Stimulated activated naive B cell treated with anti-CD40 and anti-IgM and Interleukin-4, amounts not matched to agents 10 μg/mL and 1 μg/mL and 100 μg/mL, for 72 hours (primary cell): ENCODE results near the gene TRPV5.
A peak's percentile ranks its signal among the peaks of the same experiment; 100 is the strongest.

Experiments used
- ATAC-seq, 2 donors: fragments of 150-1000 bp; cut with Tn5 transposase; replicated peaks; 2 replicates each; pipeline ENCODE4 v1.10.0; 2021; ENCODE audit warnings: moderate library complexity in 1 of 2
- DNase-seq: peaks from one replicate; pipeline ENCODE4 v3.0.0; 2021
- H3K27ac Mint-ChIP-seq: one replicate; pipeline ENCODE4 v1.8.0; 2022; ENCODE audit warnings: mild to moderate bottlenecking, mixed read lengths
- H3K27me3 Mint-ChIP-seq, 2 donors: one replicate each; pipeline ENCODE4 v1.8.0; 2022; ENCODE audit warnings: mixed read lengths in 2 of 2
- H3K36me3 Mint-ChIP-seq, 2 donors: one replicate each; pipeline ENCODE4 v1.8.0; 2022; ENCODE audit warnings: mixed read lengths in 2 of 2, mild to moderate bottlenecking in 1 of 2
- H3K4me1 Mint-ChIP-seq, 2 donors: one replicate each; pipeline ENCODE4 v1.8.0; 2022; ENCODE audit warnings: mixed read lengths in 2 of 2, mild to moderate bottlenecking in 1 of 2
- H3K4me3 Mint-ChIP-seq, 2 donors: one replicate each; pipeline ENCODE4 v1.8.0; 2022; ENCODE audit warnings: mild to moderate bottlenecking in 2 of 2, mixed read lengths in 2 of 2, moderate library complexity in 1 of 2
- H3K9me3 Mint-ChIP-seq, 2 donors: one replicate each; pipeline ENCODE4 v1.8.0; 2022; ENCODE audit warnings: mixed read lengths in 2 of 2, mild to moderate bottlenecking in 1 of 2

Gene TRPV5

DNA sequence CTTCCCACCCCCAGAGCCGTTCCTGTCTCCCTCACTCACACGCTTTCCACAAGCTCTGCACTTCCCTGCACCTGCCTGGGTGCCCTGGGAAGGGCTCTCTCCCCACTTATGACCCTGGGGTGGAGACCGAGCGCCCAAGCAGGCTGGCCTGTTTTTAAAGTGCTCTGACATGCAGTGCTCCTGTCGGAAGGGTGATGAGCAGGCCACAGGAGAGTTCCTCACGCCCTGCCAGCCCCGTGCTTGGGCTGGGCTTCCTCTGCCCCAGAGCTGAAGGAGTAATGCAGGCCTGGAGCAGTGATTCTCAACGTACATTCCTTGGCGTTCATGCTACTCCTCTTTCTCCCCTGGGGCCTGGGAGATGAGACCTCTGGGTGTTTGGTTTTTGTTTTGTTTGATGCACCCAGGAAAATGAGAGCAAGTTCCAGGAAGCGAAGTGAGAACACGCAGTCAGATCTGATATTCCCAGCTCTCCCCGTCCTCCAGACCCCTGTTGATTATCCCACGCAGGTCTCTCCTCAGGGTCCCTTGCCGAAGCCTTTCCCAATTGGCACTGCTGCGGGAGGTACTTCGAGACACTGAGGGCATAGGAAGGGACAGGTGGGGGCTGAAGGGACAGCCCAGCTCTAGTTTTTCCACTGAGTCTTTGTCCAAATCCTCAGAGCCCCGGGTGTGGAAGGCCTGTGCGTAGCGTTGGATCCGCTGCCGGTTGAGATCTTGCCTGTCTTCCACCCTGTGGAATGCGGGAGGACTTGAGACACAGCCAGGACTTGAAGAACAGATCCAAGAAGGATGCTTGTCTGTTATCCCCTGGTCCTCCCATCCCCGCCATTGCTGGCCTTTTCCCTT, 62.1 kb downstream of the TRPV5 start:
- Mint-ChIP-seq H3K4me1 (peaks cover 0 to 3% of the 10 kb centered on the region in 2 donors), H3K4me3 (no peak overlapping the region), H3K9me3 (peaks cover 0 to 1% of the 10 kb centered on the region in 2 donors), H3K27me3 (peaks cover 5 to 8% of the 10 kb centered on the region in 2 donors), H3K36me3 (peaks cover 9 to 10% of the 10 kb centered on the region in 2 donors), H3K27ac (no peak overlapping the region)
- DNase-seq, result no peak
- ATAC-seq, result no peak

DNA sequence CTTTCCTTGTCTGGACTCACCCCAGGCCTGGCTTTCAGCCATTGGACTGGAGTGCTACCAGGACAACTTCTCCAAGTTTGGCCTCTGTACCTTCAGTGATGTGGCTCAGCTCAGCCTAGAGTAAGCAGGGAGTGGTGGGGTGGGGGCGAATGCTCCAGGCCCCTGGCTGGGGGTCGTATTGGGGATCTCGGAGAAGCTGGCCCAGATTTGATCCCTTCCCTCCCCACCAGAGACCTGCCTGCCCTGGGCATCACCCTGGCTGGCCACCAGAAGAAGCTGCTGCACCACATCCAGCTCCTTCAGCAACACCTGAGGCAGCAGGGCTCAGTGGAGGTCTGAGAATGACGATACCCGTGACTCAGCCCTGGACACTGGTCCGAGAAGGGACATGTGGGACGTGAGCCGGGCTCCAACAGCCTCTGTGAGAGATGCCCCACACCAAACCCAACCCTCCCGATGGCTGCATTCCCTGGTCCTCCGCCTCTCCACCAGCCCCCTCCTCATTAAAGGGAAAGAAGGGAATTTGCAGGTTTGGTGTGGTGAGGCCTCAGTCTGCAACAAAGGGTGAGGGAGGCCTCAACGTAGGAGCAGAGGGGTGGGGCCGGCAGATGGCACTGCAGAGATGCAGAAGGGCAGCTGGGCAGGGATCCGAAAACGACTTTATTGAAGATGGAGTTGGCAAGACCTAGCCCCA, 62.8 kb downstream of the TRPV5 start:
- DNase-seq, result no peak
- H3K9me3 Mint-ChIP-seq, result peaks cover 0 to 1% of the 10 kb centered on the region in 2 donors
- H3K36me3 Mint-ChIP-seq, result peaks cover 9 to 10% of the 10 kb centered on the region in 2 donors
- H3K4me1 Mint-ChIP-seq, result peaks cover 0 to 4% of the 10 kb centered on the region in 2 donors
- H3K27ac Mint-ChIP-seq, result no peak overlapping the region
- ATAC-seq, result no peak
- H3K27me3 Mint-ChIP-seq, result peaks cover under 1 to 1% of the 10 kb centered on the region in 2 donors
- H3K4me3 Mint-ChIP-seq, result no peak overlapping the region

DNA sequence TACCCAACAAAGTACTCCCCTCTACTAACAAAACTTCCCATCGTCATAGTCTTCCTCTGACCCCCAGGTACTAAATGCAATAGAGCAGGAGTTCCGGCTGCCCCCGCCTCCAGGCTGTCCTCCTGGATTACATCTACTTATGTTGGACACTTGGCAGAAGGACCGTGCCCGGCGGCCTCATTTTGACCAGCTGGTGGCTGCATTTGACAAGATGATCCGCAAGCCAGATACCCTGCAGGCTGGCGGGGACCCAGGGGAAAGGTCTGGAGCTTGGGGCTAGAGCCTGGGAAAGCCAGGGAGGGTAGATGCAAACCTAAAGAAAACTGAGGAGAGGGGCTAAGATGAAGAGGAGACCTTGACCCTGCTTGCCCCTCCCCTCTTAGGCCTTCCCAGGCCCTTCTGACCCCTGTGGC, 63.4 kb downstream of the TRPV5 start:
- peaks cover 0 to 1% of the 10 kb centered on the region in 2 donors for H3K9me3 Mint-ChIP-seq
- H3K4me3 Mint-ChIP-seq, result no peak overlapping the region
- peaks cover 9 to 10% of the 10 kb centered on the region in 2 donors for H3K36me3 Mint-ChIP-seq
- no peak overlapping the region for H3K27ac Mint-ChIP-seq
- DNase-seq (no peak), ATAC-seq (no peak)
- H3K27me3 Mint-ChIP-seq, result no peaks in the 10 kb centered on the region
- peaks cover 0 to 4% of the 10 kb centered on the region in 2 donors for H3K4me1 Mint-ChIP-seq

DNA sequence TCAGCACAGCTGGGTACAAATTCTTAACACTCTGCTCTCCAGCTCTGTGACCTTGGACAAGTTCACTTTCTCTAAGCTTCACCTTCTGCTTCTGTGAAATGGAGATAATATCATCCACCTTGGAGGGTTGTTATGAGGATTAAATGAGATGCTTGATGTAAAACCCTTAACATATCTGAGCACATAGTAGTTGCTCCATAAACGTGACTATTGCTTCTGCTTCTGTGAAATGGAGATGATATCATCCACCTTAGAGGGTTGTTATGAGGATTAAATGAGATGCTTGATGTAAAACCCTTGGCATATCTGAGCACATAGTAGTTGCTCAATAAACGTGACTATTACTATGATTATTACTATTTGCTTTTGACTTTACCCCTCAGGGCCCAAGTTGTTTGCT, 64.1 kb downstream of the TRPV5 start:
- peaks cover 0 to 4% of the 10 kb centered on the region in 2 donors for H3K4me1 Mint-ChIP-seq

DNA sequence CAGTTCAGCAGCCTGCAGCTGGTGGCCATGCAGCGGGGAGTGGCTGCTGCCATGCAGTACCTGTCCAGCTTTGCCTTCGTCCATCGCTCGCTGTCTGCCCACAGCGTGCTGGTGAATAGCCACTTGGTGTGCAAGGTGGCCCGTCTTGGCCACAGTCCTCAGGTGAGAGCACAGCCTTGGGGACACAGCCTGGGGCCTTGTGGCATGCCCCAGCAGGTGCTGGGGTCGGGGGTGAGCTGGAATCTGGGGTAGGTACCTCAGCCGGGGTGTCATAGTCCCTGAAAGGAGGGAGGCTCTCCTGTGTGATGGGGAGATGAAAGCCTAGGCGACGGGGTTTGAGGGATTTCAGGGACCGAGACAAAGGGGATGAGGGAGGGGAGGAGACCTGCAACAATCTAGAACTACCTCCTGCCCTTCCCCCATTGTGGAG, 64.5 kb downstream of the TRPV5 start:
- DNase-seq, result no peak
- no peaks in the 10 kb centered on the region for H3K9me3 Mint-ChIP-seq
- no peak for ATAC-seq
- H3K4me1 Mint-ChIP-seq, result peaks cover 0 to 4% of the 10 kb centered on the region in 2 donors
- no peak overlapping the region for H3K4me3 Mint-ChIP-seq
- no peaks in the 10 kb centered on the region for H3K27me3 Mint-ChIP-seq
- H3K27ac Mint-ChIP-seq, result no peak overlapping the region
- H3K36me3 Mint-ChIP-seq, result peaks cover 13 to 17% of the 10 kb centered on the region in 2 donors

More for the DNA sequence above, 64.1 kb downstream of the TRPV5 start:
- Mint-ChIP-seq H3K4me3 (no peak overlapping the region), H3K27ac (no peak overlapping the region), H3K9me3 (no peaks in the 10 kb centered on the region), H3K27me3 (no peaks in the 10 kb centered on the region), H3K36me3 (peaks cover 11 to 13% of the 10 kb centered on the region in 2 donors)
- DNase-seq (no peak), ATAC-seq (no peak)

DNA sequence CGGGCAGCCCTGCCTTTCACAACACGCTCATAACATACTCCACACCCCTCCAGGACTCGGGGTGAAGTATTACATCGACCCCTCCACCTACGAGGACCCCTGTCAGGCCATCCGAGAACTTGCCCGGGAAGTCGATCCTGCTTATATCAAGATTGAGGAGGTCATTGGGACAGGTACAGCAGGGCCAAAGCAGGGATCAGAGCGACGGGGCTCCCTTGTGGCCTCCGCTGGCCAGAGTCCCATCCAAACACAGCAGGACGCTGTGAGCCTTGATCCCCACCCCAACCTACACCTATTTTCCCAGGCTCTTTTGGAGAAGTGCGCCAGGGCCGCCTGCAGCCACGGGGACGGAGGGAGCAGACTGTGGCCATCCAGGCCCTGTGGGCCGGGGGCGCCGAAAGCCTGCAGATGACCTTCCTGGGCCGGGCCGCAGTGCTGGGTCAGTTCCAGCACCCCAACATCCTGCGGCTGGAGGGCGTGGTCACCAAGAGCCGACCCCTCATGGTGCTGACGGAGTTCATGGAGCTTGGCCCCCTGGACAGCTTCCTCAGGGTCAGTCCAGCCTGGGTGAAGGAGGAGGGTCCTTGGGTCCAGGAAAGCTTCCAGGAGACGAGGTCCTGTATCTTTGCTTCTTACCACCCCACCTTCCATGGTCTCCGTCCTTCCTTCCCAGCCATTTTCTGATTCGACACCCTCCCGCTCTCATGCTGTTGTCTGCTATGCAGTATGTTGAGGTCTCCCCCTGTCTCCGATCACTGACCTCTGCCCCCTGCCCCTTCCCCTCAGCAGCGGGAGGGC, 65.2 kb downstream of the TRPV5 start:
- H3K36me3 Mint-ChIP-seq, result peaks cover 13 to 20% of the 10 kb centered on the region in 2 donors
- DNase-seq, result no peak
- peak overlapping the region; percentile 37 for H3K27ac Mint-ChIP-seq
- no peak for ATAC-seq
- H3K4me3 Mint-ChIP-seq, result no peak overlapping the region
- H3K27me3 Mint-ChIP-seq, result no peaks in the 10 kb centered on the region
- H3K9me3 Mint-ChIP-seq, result no peaks in the 10 kb centered on the region
- H3K4me1 Mint-ChIP-seq, result peaks cover 0 to 4% of the 10 kb centered on the region in 2 donors

DNA sequence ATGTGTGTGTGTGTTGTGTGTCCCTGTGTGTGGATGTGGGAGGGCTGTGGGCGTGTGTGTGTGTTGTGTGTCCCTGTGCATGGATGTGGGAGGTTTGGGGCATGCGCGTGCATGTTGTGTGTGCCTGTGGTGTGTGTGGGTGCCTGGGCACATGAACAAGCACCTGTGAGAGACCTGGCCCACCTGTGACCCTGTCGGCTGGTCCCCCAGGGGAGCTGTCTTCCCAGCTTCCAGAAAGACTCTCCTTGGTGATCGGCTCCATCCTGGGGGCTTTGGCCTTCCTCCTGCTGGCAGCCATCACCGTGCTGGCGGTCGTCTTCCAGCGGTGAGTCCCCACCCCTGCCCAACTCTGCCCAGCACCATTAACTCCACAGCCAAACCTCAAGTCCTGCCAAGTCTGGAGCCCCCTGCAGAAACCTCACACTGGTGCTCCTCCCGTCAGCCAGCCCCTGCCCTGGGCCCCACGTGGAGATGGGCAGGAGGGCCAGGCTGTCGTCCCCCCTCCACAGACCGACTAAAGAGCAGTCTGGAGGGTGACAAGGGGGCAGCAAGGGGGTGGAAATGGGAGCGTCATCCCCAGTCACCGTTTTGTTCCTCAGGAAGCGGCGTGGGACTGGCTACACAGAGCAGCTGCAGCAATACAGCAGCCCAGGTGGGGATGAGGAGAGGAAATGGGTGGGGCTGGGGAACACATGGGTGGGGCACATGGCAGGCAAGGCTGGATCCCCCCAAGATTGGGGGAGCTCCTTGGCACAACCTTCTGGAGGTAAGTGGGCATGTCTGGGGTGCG, 66.0 kb downstream of the TRPV5 start:
- Mint-ChIP-seq H3K4me3 (no peak overlapping the region), H3K27me3 (no peaks in the 10 kb centered on the region), H3K36me3 (peaks cover 13 to 25% of the 10 kb centered on the region in 2 donors), H3K27ac (peak overlapping the region; percentile 37), H3K4me1 (peaks cover 0 to 4% of the 10 kb centered on the region in 2 donors), H3K9me3 (no peaks in the 10 kb centered on the region)
- ATAC-seq (no peak), DNase-seq (no peak)

DNA sequence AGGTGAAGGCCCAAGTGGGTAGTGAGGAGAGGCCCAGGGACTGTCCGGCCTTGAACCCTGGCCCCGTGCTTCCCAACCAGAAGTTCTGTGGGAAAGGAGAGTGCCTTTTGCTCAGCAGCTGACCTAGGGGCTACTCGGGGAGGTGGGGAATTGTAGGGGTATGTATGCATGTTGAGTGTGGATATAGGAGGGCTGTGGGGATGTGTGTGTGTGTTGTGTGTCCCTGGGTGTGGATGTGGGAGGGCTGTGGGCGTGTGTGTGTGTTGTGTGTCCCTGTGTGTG, 66.5 kb downstream of the TRPV5 start:
- H3K4me1 Mint-ChIP-seq, result peaks cover 0 to 6% of the 10 kb centered on the region in 2 donors
- no peak overlapping the region for H3K27ac Mint-ChIP-seq
- H3K27me3 Mint-ChIP-seq, result no peaks in the 10 kb centered on the region

DNA sequence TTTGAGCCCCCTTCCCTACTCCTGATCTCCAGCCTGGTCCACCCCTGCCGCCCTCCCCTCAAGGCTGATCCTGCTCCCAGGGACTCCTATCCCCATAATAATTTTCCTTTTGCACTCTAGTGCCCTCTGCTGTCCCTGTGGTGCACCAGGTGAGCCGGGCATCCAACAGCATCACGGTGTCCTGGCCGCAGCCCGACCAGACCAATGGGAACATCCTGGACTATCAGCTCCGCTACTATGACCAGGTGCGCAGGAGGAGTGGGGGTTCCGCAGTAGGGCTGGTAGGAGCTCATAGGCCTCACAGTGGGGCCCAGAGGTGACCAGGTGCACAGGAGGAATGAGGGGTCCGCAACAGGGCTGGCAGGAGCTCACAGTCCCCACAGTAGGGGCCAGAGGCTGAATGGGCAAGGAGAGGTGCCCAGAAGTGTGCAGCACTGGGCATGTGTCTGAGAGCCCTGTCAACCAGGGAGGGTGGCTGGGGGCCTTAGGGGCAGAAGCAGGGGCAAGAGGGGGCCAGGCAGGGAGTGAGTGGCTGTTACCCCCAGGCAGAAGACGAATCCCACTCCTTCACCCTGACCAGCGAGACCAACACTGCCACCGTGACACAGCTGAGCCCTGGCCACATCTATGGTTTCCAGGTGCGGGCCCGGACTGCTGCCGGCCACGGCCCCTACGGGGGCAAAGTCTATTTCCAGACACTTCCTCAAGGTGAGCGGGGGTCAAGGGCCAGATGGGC, 67.0 kb downstream of the TRPV5 start:
- H3K4me1 Mint-ChIP-seq, result peaks cover 0 to 6% of the 10 kb centered on the region in 2 donors
- ATAC-seq, result no peak
- no peaks in the 10 kb centered on the region for H3K27me3 Mint-ChIP-seq
- DNase-seq, result no peak
- H3K27ac Mint-ChIP-seq, result no peak overlapping the region
- no peaks in the 10 kb centered on the region for H3K9me3 Mint-ChIP-seq
- H3K36me3 Mint-ChIP-seq, result peaks cover 15 to 29% of the 10 kb centered on the region in 2 donors
- H3K4me3 Mint-ChIP-seq, result no peak overlapping the region

More for the DNA sequence above, 66.5 kb downstream of the TRPV5 start:
- ATAC-seq (no peak), DNase-seq (no peak)
- peaks cover 15 to 29% of the 10 kb centered on the region in 2 donors for H3K36me3 Mint-ChIP-seq
- H3K9me3 Mint-ChIP-seq, result no peaks in the 10 kb centered on the region
- no peak overlapping the region for H3K4me3 Mint-ChIP-seq

DNA sequence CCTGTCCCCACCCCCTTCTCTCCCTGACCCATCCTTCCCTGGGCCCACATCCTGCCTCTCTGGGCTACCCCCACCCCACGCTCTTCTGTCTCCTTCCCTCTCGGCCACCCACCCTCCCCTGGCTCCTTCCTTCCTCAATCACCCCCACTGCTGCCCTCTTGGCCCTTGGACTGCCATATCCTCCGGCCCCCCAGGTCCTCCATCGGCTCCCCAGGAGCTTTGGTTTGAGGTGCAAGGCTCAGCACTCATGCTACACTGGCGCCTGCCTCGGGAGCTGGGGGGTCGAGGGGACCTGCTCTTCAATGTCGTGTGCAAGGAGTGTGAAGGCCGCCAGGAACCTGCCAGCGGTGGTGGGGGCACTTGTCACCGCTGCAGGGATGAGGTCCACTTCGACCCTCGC, 67.8 kb downstream of the TRPV5 start:
- ATAC-seq (no peak), DNase-seq (no peak)
- peaks cover 0 to 6% of the 10 kb centered on the region in 2 donors for H3K4me1 Mint-ChIP-seq
- no peak overlapping the region for H3K27ac Mint-ChIP-seq
- no peak overlapping the region for H3K4me3 Mint-ChIP-seq
- no peaks in the 10 kb centered on the region for H3K9me3 Mint-ChIP-seq
- no peaks in the 10 kb centered on the region for H3K27me3 Mint-ChIP-seq
- H3K36me3 Mint-ChIP-seq, result peaks cover 10 to 27% of the 10 kb centered on the region in 2 donors

DNA sequence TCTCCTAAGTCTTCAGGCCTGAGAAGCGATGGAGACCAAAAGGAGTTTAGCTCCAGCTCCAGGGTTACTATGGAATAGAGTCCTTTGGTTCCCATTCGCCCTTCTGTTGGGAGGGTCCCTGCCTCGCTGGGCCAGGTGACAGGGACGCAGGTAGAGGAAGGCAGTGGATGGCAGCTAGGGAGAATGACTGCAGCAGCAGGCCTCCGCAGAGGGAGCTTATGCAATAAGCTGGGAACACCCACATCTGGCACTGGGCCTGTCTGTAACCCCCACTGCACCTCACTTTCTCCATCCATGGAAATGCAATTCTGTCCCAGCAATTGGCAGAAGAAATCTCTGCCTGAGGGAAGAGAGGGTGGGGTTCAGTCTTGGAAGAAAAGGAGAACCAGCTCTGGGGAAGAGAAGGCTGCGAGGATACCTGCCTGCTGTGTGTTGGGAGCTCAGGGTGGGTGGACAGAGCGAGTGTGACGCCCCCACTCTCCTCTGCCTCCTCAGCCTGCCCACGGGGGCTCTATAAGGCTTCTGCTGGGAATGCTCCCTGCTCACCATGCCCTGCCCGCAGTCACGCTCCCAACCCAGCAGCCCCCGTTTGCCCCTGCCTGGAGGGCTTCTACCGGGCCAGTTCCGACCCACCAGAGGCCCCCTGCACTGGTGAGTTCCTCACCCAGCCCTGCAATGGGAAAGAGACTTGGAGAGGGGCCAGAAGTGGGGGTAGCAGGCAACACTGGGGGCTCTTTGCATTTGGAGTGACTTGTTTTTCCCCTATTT, 68.4 kb downstream of the TRPV5 start:
- ATAC-seq, result no peak
- Mint-ChIP-seq H3K4me1 (peaks cover 0 to 6% of the 10 kb centered on the region in 2 donors), H3K9me3 (no peaks in the 10 kb centered on the region), H3K27me3 (no peaks in the 10 kb centered on the region), H3K27ac (no peak overlapping the region), H3K4me3 (no peak overlapping the region), H3K36me3 (peaks cover 10 to 25% of the 10 kb centered on the region in 2 donors)
- DNase-seq, result no peak

DNA sequence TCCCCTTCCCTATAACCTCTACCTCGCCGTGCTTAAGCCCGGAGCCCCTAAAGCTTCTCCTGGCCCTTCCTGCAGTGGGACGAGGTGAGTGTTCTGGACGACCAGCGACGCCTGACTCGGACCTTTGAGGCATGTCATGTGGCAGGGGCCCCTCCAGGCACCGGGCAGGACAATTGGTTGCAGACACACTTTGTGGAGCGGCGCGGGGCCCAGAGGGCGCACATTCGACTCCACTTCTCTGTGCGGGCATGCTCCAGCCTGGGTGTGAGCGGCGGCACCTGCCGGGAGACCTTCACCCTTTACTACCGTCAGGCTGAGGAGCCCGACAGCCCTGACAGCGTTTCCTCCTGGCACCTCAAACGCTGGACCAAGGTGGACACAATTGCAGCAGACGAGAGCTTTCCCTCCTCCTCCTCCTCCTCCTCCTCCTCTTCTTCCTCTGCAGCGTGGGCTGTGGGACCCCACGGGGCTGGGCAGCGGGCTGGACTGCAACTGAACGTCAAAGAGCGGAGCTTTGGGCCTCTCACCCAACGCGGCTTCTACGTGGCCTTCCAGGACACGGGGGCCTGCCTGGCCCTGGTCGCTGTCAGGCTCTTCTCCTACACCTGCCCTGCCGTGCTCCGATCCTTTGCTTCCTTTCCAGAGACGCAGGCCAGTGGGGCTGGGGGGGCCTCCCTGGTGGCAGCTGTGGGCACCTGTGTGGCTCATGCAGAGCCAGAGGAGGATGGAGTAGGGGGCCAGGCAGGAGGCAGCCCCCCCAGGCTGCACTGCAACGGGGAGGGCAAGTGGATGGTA, 69.5 kb downstream of the TRPV5 start:
- no peak overlapping the region for H3K4me3 Mint-ChIP-seq
- H3K36me3 Mint-ChIP-seq, result peaks cover 5 to 20% of the 10 kb centered on the region in 2 donors
- H3K9me3 Mint-ChIP-seq, result no peaks in the 10 kb centered on the region
- DNase-seq, result no peak
- H3K27ac Mint-ChIP-seq, result peak overlapping the region; percentile 25
- no peak for ATAC-seq
- peaks cover 0 to 8% of the 10 kb centered on the region in 2 donors for H3K4me1 Mint-ChIP-seq
- H3K27me3 Mint-ChIP-seq, result no peaks in the 10 kb centered on the region
